Stimulated activated CD4-positive, alpha-beta T cell treated with anti-CD3 and anti-CD28 coated beads, Interleukin-4, amount 100 ng/mL, for 48 hours (primary cell): ENCODE measurements around the gene CDADC1.

Experiments used
- DNase-seq, 2 donors: peaks; one replicate each; pipeline ENCODE4 v3.0.0-alpha.2; 2020; ENCODE audit warnings: low read depth in 2 of 2

The CDADC1 gene

DNA sequence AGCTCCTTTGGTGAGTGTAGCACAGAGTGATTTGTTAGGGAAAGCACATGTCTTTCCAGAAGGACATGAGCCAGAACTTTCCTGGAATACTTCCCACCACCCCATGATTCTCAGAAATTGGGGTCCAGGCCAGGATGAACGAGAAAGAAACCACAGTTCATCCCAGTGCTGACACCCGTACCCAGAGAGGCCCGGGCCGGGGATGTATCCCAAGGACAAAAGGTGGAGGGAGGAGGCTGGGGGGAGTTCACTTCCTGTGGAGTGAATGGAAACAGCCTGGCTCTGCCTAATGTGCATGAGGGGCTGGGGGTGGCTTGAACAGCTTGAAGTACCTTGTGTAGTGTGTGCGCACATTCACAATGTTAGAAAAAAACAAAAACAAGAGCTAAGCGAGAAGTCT lies 47.5 kb downstream of the CDADC1 start:
- DNase-seq, result no peak

DNA sequence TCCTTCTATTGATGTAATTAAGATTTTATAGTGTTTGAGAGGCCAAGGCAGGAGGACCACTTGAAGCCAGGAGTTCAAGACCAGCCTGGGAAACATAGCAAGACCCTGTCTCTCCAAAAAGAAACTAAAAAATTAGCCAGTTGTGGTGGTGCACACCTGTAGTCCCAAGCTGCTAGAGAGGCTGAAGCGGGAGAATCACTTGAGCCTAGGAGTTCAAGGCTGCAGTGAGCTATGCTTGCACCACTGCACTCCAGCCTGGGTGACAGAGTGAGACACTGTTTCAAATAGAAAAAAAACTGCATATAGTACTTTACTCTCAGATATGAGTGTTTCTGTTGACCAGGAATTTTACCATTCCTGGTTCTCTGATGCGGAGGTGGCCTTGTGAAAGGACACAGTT lies 48.9 kb downstream of the CDADC1 start:
- no peak for DNase-seq

DNA sequence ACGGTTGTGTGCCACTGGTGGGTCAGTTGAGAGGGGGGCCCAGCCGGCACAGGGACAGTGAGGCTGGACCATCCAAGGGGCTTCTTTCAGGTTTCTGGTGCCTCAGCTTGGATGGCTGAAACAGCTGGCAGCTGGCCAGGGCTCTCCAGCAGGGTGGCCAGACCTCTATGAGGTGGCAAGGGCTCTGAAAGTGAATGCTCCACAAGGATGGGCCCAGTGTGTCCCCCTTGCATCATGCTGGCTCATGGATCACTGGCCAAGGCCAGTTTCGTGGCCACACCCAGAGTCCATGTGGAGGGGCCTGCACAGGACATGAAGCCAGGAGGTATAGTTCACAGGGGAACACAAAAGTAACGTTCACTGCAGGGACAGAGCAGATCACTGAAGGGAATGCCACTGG lies 49.6 kb downstream of the CDADC1 start:
- DNase-seq, result no peak

DNA sequence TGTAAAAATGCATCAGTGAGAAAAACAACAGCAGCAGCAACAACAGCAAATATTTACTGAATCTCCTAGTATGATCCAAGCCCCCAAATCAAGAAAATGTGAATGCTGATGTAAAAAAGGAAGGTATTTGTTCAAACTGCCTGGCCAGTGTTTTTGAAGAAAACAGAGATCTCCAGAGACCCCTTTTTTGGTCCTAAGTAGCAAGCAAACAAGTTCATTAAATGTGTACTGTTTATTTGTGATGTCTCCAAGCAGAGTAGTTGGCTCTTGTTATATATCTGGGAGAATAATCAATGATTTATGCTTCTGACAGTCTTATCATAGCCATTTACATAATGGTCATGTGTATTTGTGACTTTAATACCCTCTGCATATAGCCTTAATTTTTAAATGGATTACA lies 50.7 kb downstream of the CDADC1 start:
- no peak for DNase-seq

DNA sequence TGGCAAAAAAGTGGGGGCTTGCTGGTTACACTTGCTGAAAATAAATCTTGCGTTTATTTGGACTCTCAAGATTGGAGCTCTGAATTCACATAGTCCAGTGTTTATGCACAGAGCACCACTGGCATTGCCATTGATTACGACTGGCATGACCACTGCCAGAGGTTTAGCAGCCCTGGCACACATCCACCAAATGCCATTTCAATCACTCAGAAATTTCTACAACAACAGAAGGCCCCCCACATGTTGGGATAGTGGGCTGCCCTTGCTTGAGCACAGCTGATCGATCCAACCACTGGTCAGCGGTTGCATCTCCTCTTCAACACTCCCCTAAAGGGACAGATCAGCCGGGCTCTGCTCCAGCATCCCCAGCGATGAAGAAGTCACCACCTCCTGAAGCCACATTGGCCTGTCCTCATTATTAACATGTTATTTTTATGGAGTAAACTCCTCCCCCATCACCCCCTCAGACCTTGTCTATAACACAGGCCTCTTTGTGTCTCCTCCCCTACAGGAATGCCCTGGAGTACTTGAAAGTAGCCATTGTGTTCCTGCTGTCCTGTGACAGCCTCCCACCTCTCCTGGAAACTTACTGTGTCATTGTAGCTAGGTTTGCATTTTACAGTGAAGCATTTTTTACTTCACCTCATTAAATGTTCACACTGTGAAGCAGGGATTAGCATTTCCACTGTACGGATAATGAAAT lies 51.3 kb downstream of the CDADC1 start:
- DNase-seq, result no peak

DNA sequence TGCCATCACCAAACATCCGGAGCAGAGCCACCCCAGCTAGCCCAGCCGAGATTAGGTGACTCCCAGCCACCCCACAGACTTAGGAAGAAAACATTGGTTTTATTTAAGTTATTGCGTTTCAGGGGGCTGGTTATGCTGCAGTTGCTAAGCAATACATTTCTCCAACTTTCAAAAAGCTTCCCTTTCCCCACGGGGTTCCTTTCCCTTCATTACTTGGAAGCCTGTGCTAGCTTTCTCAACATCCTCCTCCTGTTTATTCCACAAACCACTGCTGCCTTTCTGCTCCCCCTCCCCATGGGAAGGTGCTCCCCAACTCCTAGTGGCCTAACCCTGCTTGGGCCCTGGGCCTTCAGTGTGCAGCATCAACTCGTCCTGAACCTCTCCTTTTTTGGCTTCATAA lies 52.6 kb downstream of the CDADC1 start:
- DNase-seq, result no peak

DNA sequence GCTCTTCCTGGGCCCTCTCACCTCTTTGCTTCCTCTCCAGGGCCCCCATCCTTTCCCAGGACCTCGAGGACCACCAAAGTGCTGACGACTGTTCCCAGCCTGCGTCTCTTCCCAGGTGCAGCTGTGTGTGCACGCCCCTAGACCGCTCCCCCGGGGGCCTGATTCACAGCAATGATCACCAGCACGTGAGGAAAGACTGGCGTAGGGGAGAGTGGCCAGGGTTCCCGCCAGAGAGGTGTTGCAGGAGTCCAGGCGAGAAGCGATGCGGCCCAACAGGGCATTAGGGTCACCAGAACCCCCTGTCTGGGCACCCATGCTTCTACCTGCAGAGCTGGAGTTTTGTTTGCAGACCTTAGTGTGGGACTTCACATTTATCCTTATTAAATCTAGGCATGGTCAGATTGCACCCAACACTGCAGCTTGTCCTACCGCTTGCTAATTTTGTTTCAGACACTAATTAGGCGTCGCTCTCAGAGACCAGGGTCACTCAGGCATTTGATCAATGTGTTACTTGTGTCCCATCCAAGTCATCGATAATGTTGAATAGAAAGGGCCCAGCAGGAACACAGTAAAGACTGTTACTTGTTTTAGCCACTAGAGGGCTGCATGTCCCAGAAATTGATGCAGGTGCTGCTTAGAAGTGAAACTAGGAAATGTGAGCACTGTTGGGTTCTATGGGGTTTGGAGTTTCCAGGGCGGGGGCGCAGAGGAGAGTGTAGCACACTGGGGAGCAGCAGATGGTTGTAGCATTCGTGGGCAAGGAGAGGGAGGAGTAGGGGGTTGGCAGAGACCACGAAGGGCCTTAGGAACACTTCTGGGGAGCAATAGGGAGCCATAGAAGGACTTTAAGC lies 53.2 kb downstream of the CDADC1 start:
- peak; percentile 18 to 55 for DNase-seq

DNA sequence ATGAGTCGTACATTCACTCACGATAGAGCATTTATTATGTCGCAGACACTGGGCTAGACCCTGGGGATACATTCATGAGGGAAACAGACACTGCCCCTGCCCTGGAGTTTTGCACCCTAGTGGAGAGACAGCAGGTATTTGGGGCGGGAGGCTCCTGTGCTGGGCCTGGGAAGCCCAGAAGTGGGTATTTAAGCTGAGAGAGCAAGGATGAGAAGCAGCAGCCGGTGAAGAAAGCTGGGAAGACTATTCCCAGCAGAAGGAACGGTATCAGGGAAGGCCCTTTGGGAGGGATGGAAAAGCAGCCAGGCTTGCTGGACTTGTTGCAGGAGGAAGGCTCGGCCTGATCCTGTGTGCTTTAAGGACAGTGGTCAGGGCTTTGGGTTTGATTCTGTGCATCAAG lies 54.5 kb downstream of the CDADC1 start:
- no peak for DNase-seq

DNA sequence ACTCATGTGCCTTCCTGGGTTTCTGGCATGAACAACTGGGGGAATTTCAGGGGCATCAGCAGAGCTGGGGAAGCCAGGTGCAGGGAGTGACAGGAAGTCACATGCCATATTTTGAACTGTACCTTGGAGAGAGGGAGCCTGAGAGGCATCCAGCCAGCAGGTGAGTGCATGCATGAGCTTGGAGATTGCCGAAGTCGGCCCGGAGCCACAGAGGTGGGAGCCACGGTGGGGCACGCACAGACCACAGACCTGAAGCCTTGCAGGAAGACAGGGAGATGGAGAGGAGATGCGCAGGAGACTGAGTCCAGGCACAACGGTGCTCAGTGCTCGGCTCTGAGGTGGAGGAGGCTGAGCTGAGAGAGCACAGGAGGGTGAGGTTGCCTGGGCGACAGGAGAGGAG lies 55.1 kb downstream of the CDADC1 start:
- no peak for DNase-seq

DNA sequence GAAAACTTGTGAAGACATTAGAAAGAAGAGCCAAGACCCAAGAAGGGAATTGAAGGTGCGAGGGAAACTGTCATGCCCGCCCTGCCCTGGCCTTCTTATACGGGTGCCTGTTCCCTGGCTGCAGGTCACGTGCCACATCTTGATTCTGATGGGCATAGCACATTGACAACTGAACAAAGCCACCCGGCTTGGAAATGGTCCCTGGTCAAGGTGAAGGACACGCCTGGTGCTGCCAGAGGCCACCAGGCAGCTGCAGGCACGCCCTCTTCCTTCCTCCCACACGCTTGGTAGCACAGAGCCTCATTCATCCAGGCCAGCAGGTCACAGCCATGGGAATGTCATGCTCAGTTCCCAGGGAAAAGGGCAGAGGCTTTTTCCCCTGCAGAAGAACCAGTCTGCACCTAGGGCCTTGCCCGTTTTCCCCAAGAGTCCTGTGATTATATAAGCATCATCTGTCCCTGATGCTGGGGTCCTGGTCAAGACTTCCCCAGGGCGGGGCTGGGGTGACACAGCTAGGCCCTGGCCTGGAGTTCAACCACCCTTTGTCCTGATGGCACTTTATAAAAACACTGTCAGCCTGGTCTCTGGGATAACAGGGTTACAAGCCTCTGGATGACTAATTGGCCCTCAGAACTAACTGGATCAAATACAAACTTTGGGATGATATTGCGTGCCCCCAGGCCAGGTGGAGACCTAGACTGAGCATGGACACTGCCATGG lies 56.0 kb downstream of the CDADC1 start:
- no peak for DNase-seq

DNA sequence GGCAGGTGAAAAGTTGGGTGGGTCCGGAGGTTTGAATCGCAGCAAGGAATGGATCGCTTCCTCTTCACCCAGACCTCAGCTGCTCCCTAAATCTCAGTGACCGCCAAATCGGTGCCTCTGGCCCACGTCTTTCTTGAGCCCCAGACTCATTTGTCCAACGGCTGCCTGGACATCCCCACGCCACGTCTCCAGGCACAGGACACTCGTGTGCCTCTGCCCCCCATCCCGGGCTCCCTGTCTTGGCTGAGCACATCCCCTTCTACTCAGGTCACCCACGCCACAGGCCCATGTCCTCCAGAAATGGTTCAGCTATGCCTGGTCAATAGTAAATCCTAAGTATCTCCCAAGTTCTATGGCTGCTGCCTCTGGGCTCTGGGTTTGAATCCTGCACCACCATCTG lies 56.6 kb downstream of the CDADC1 start:
- no peak for DNase-seq

DNA sequence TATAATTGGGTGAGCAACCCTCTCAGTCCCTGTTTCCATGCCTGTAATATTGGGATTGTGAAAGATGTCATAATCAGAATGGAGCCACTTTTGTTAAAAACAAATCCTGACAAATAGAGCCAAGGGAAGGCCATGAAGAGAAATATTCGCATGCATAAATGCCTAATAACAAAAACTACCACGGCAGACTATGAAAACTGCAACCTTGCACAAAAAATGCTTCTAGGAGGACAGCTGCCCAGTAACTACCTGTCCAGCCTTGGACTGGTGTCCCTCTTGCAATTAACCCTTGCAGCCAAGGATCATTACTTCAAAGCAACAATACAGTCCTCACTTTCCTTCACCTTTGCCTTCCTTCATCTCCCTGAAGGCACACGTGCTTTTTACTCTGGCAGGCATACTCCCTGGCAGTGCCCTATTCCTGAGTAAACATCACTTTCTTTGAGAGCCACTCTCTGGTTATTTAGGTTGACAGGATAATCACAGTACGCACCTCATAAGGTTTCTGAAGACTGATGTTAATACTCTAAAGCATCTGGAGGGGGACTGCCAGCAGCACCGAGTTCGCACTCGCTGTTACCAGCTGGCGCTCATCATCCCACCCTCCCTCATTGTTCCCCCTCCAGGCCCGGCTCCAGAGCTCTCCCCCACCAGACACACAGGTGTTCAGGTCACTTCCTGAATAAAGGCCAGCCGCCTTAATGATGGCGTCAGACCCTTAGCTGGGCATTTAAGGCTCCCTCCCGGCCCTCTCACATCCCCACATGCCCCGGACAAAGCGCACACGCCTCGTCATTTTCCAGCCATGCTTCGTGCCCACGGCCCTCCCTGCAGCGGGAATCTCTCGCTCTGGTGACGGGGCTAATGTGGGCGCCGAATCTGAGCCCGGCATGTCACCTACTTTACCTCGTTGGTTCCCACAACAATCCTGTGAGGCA lies 57.3 kb downstream of the CDADC1 start:
- DNase-seq, result no peak

DNA sequence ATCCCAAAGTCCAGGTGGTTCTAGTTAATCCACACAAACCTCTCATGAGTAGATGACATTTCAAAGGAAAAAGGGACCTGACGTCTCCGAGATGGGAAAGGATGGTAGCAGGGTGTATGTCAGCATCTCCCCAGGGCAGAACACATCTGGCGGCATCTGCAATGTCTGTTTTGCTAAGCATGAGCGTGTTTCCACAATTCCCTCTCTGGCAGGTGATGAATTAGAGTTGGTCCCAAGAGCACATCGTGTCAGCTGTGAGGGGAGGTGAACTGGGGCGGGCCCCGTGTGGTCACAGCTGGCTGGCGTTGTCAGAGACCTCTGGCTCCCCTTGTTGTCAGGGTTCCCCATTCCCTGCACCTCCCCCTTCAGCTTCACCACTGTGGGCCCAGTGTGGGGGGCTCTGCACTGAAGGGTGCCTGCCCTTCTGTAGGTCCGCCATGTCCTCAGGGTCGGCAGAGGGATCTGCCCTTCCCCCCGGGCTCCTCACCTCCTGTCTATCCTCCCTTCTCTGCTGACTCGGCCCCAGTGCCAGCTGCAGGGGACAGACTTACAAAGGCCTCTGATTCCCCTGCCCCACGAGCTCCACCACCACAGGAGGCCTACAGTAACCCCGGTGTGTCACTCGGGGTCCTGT lies 58.2 kb downstream of the CDADC1 start:
- DNase-seq, result no peak

DNA sequence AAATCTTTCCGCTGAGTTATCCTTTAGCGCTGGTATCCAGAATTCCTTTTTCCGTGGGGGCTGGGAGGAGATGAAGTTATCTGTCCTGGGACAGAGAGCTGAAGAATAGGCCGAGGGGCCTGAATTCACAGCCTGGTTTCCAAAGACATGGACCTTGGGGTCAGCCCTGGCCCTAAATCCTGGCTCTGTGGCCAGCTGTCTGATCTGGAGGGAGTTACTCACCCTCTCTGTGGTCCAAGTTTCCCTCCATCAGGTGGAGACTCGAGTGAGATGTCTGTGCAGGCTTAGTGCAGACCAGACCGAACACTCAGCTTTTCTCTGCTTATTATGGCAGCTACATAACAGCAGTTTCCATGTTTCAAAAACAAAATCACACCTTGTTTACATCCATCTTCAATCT lies 59.6 kb downstream of the CDADC1 start:
- DNase-seq, result no peak

DNA sequence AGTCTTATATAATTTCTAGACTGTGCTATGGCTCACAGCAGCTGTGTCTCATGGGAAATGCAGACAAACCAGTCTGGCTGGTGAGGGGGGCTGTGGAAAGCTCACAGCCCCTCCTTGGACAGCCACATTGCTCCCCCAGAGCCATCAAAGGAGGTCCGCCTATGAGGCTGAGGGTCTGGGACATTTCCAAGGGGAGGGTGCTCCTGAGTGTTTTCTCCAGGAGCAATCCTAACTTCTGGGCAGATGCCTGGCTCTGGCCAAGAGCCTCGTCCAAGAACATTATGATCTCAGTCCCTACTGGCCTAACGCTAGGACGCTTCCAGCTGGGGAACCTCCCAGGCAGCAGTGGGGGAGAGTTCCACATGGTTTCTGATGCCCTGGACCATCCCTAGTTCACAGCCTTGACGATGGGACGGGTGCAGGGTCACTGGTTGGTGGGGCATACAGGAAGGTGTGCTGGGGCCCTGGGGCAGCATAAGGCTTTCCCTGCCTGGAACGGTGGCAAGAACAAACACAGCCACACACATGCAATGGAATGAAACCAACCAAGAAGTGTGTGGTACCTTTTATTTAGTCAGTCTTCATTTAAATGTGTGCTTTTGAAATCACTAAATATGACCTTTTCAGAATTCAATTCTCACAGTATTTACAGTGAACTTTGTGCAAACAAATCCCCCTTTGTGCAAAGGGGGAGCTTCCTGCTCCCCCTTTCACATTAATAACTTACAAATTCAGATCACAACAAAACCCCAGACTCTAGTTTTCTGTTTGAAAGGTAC lies 60.6 kb downstream of the CDADC1 start:
- DNase-seq, result no peak

DNA sequence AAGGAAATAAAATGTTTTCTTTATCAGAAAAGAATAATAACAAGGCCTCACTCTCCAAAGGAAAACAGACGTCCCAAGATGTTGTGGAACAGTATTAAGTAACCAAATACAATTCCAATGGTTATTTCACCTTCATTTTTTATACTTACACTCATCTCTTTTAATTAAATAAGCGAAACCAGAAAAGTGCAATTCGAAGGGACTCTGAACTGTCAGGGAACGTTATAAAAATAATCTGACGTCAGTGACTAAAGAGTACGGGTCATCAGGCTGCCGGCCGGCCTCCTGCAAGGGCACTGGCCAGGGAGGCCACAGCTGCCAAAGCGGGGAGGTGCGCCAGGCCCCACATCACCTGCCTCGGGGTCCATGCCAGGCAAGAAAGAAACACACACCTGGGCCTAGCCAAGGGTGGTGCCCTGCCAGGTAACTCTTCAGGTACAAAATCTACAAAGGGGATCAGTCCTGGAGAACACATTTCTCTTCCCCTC lies 61.2 kb downstream of the CDADC1 start:
- DNase-seq, result no peak

DNA sequence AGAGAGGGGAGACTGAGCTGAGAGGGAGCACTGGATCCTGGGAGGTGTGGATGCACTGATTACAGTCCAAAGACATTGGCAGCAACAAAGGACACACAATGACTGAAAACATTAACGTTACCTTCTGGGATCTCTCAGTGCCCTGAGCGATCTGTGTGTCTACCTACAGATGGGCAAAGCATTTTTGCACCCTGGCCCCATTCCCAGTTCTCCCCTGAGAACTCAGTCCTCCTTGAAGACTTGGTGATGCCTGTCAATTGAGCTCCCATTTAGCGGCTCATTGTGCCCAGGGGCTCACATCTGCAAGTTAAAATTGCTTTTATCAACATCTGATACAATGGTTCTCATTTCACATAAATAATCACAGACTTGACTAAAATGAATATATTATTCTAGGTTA lies 62.5 kb downstream of the CDADC1 start:
- no peak for DNase-seq

DNA sequence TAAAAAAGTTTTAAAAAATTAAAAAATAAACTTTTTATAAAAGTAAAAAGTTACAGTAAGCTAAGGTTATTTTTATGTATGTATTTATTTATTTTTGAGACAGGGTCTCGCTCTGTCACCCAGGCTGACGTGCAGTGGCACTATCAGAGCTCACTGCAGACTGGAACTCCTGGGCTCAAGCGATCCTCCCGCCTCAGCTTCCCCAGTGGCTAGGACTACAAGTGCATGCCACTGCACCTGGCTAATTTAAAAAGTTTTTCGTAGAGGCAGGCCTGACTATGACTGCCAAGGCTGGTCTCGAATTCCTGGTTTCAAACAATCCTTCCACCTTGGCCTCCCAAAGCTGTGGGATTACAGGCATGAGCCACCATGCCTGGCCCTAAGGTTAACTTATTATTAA lies 64.1 kb downstream of the CDADC1 start:
- DNase-seq, result no peak

DNA sequence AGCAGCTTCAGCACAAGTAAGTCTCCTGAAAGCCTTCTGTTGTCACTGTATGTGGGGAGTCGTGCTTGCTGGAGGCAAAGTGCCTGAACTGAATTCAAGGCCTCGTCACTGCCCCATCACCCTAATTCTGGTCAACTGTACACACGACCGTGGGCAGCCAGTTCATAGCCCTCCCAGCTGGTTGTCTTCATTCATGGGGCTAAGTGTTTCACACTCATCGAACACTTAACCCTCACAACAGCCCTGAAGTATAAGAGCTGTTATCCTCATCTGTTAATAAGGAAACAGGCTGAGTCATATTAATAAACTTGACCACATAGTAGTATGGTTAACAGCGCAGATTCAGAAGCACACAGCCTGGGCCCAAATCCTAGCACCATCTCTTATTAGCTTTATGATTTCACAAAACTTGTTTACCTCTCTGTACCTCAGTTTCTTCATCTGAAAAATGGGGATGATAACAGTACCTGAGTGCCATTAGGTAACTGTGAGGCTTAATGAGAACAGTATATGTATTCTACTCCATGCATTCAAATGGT lies 66.7 kb downstream of the CDADC1 start:
- no peak for DNase-seq

DNA sequence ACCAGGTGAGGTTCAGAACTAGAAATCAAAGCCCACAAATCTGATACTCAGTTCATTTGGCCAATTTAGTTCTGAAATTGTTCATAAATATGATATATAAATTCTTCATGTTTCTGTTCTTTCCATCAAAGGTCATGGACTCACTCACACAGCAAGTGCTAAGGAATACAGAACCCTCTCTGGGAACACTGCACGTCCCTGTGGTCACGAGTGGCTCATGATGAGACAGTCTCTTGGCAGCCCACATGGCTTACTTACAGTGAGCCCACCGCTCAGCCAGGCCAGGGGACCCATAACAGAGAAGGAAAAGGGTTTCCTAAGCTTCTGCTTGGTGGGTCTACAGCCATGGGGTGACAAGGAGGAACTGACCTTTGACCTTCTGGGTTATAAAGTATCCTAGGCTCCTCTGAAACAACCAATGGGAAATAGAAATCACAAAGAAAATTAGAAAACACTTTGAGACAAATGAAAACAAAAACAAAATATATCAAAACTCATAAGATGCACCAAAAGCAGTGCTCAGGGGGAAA lies 67.4 kb downstream of the CDADC1 start:
- no peak for DNase-seq
